ENCODE data around the gene GNG4.

The GNG4 gene

GRCh38 chr1:235527196-235527814, 122.3 kb downstream of the GNG4 start:
- Histone ChIP-seq H3K27me3 (ENCODE audit: insufficient read depth, low read length) (no peaks in the 10 kb centered on the region), H3K79me2 (ENCODE audit: control insufficient read depth, insufficient read depth, low read length, unreplicated experiment) (no peaks in the 10 kb centered on the region), H3K4me3 (ENCODE audit: low read depth, low read length) (no peak overlapping the region), H2AFZ (ENCODE audit: low read length, unreplicated experiment) (no peak overlapping the region), H3K27ac (ENCODE audit: low read depth, low read length) (no peak overlapping the region), H3K4me1 (ENCODE audit: control insufficient read depth, insufficient read depth, low read length, unreplicated experiment) (peaks cover 8% of the 10 kb centered on the region), H3K36me3 (ENCODE audit: insufficient read depth, low read length) (no peaks in the 10 kb centered on the region)

DNA sequence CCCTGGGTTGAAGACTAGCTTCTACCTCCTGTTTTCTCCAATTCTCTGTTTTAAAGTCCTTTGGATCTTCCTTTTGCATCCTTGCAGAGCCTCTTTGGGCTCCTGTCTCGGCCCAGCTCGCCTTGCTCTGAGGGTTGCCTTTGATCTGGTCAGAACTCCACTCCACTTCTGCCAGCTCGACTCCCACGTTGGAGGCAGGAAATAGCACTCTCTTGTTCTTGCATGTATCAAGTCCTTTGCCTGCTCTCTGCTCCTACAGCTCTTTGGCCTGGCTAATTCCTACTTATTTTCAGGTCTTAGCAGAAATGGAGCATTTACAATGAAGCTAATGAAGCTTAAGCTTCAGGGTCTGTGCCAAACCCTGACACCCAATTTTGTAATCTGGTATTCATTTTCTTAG, 124.3 kb downstream of the GNG4 start:
- no peak overlapping the region for H3K27ac ChIP-seq (ENCODE audit: low read depth, low read length)

GRCh38 chr1:235516862-235517446, 132.6 kb downstream of the GNG4 start:
- H2AFZ ChIP-seq (ENCODE audit: low read length, unreplicated experiment) = no peak overlapping the region
- H3K27ac ChIP-seq (ENCODE audit: low read depth, low read length) = no peak overlapping the region
- H3K4me3 ChIP-seq (ENCODE audit: low read depth, low read length) = no peak overlapping the region
- H3K79me2 ChIP-seq (ENCODE audit: control insufficient read depth, insufficient read depth, low read length, unreplicated experiment) = no peaks in the 10 kb centered on the region
- no peaks in the 10 kb centered on the region for H3K27me3 ChIP-seq (ENCODE audit: insufficient read depth, low read length)
- no peaks in the 10 kb centered on the region for H3K36me3 ChIP-seq (ENCODE audit: insufficient read depth, low read length)
- no peaks in the 10 kb centered on the region for H3K4me1 ChIP-seq (ENCODE audit: control insufficient read depth, insufficient read depth, low read length, unreplicated experiment)

More for the DNA sequence above, 124.3 kb downstream of the GNG4 start:
- H3K79me2 ChIP-seq (ENCODE audit: control insufficient read depth, insufficient read depth, low read length, unreplicated experiment) = no peaks in the 10 kb centered on the region
- no peaks in the 10 kb centered on the region for H3K4me1 ChIP-seq (ENCODE audit: control insufficient read depth, insufficient read depth, low read length, unreplicated experiment)
- no peaks in the 10 kb centered on the region for H3K27me3 ChIP-seq (ENCODE audit: insufficient read depth, low read length)
- H3K36me3 ChIP-seq (ENCODE audit: insufficient read depth, low read length) = no peaks in the 10 kb centered on the region
- no peak overlapping the region for H3K4me3 ChIP-seq (ENCODE audit: low read depth, low read length)
- no peak overlapping the region for H2AFZ ChIP-seq (ENCODE audit: low read length, unreplicated experiment)

GRCh38 chr1:235515844-235516512, 133.6 kb downstream of the GNG4 start:
- H2AFZ ChIP-seq (ENCODE audit: low read length, unreplicated experiment) = no peak overlapping the region
- no peaks in the 10 kb centered on the region for H3K79me2 ChIP-seq (ENCODE audit: control insufficient read depth, insufficient read depth, low read length, unreplicated experiment)
- H3K4me3 ChIP-seq (ENCODE audit: low read depth, low read length) = no peak overlapping the region
- no peak overlapping the region for H3K27ac ChIP-seq (ENCODE audit: low read depth, low read length)
- no peaks in the 10 kb centered on the region for H3K36me3 ChIP-seq (ENCODE audit: insufficient read depth, low read length)
- H3K27me3 ChIP-seq (ENCODE audit: insufficient read depth, low read length) = no peaks in the 10 kb centered on the region
- H3K4me1 ChIP-seq (ENCODE audit: control insufficient read depth, insufficient read depth, low read length, unreplicated experiment) = no peaks in the 10 kb centered on the region

DNA sequence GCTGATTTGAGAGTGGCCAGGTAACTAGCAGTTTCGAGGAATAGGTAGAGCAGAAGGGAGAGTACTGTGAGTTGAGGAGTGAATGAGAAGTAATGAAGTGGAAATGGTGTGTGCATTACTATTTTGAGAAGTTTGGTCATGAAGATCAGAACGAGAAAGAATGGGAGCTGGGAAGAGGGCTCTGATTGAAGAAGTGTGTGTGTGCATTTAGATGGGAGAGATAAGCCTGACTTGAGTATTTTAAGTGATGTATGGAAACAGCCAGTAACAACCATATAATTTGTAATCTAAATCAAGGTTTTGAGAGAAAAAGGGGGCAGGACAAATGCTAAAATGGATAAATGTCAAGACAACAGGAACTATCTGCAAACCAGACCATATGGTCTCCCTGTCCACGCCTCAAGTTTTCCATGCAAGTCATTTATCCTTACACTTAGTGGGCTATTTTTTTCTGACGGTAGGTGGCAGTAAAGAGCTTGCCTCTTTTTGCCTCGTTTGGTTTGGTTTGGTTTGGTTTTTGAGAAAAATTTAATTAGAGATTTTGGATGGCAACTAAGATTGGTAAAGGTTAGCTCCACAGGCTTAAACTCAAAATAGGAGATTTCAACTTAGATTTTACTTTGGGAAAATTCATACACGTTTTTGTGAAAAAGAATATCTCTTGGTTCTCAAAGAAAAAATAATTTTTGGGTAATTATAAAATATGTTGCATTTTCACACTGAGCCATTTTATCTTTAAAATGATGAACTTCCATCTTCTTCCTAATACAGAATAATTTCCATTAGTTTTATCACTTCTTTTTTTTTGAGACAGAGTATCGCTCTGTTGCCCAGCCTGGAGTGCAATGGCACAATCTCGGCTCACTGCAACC, 135.9 kb downstream of the GNG4 start:
- no peak overlapping the region for H3K4me3 ChIP-seq (ENCODE audit: low read depth, low read length)
- H2AFZ ChIP-seq (ENCODE audit: low read length, unreplicated experiment) = no peak overlapping the region
- no peaks in the 10 kb centered on the region for H3K4me1 ChIP-seq (ENCODE audit: control insufficient read depth, insufficient read depth, low read length, unreplicated experiment)
- no peaks in the 10 kb centered on the region for H3K27me3 ChIP-seq (ENCODE audit: insufficient read depth, low read length)
- no peaks in the 10 kb centered on the region for H3K36me3 ChIP-seq (ENCODE audit: insufficient read depth, low read length)
- H3K79me2 ChIP-seq (ENCODE audit: control insufficient read depth, insufficient read depth, low read length, unreplicated experiment) = no peaks in the 10 kb centered on the region
- H3K27ac ChIP-seq (ENCODE audit: low read depth, low read length) = no peak overlapping the region

- Histone ChIP-seq H3K36me3 (ENCODE audit: insufficient read depth, low read length) (no peaks in the 10 kb centered on the region), H3K4me3 (ENCODE audit: low read depth, low read length) (no peak overlapping the region), H3K79me2 (ENCODE audit: control insufficient read depth, insufficient read depth, low read length, unreplicated experiment) (peaks cover under 1% of the 10 kb centered on the region), H3K4me1 (ENCODE audit: control insufficient read depth, insufficient read depth, low read length, unreplicated experiment) (no peaks in the 10 kb centered on the region), H2AFZ (ENCODE audit: low read length, unreplicated experiment) (no peak overlapping the region), H3K27me3 (ENCODE audit: insufficient read depth, low read length) (no peaks in the 10 kb centered on the region), H3K27ac (ENCODE audit: low read depth, low read length) (no peak overlapping the region)
Measured at GRCh38 chr1:235511470-235512240, 137.9 kb downstream of the GNG4 start.

DNA sequence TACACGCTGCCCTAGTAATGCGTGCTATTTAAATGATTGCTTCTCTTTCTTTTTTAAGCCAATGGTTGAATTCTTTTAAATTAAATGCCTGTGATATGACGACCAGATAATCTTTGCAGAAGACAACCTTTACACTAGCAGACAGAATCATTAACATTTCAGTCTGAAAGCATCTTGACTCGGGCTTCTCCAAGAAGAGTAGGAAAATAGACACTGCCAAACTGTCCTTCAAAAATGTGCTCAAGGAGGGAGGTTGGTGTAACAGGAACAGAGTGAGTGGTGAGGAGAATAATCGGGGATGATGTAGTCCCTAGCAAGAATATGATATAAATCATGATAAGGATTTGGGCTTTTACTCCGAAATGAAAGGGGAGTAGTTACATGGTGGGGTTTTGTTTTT, 138.8 kb downstream of the GNG4 start:
- no peak overlapping the region for H2AFZ ChIP-seq (ENCODE audit: low read length, unreplicated experiment)
- no peaks in the 10 kb centered on the region for H3K27me3 ChIP-seq (ENCODE audit: insufficient read depth, low read length)
- no peaks in the 10 kb centered on the region for H3K36me3 ChIP-seq (ENCODE audit: insufficient read depth, low read length)
- no peak overlapping the region for H3K27ac ChIP-seq (ENCODE audit: low read depth, low read length)
- H3K79me2 ChIP-seq (ENCODE audit: control insufficient read depth, insufficient read depth, low read length, unreplicated experiment) = peaks cover 7% of the 10 kb centered on the region
- peaks cover 5% of the 10 kb centered on the region for H3K4me1 ChIP-seq (ENCODE audit: control insufficient read depth, insufficient read depth, low read length, unreplicated experiment)
- no peak overlapping the region for H3K4me3 ChIP-seq (ENCODE audit: low read depth, low read length)

DNA sequence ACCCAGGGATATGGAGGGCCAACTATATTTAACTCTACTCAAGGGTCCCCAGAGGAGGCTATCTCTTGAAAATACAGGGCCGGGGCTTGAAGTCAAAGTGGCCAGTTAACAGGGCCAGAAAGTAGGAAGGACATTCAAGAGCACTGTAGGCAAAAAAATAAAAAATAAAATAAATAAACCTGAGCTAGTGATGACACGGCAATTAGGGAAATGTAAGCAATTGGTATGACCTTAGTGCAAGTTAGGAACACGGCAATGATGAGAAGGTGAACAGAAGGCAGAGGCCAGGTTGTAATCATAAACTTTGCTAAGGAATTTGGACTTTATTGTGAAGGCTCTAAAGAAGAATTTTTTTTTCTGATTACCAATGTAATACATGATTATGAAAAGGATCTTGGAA, 142.0 kb downstream of the GNG4 start:
- no peak overlapping the region for H2AFZ ChIP-seq (ENCODE audit: low read length, unreplicated experiment)
- H3K4me3 ChIP-seq (ENCODE audit: low read depth, low read length) = no peak overlapping the region
- H3K79me2 ChIP-seq (ENCODE audit: control insufficient read depth, insufficient read depth, low read length, unreplicated experiment) = peaks cover 17% of the 10 kb centered on the region
- no peaks in the 10 kb centered on the region for H3K36me3 ChIP-seq (ENCODE audit: insufficient read depth, low read length)
- H3K4me1 ChIP-seq (ENCODE audit: control insufficient read depth, insufficient read depth, low read length, unreplicated experiment) = peaks cover 5% of the 10 kb centered on the region
- no peak overlapping the region for H3K27ac ChIP-seq (ENCODE audit: low read depth, low read length)
- H3K27me3 ChIP-seq (ENCODE audit: insufficient read depth, low read length) = no peaks in the 10 kb centered on the region

GRCh38 chr1:235504494-235505222, 144.9 kb downstream of the GNG4 start:
- H3K79me2 ChIP-seq (ENCODE audit: control insufficient read depth, insufficient read depth, low read length, unreplicated experiment) = peaks cover 46% of the 10 kb centered on the region
- peak overlapping the region; percentile 90 for H3K27ac ChIP-seq (ENCODE audit: low read depth, low read length)
- peaks cover 8% of the 10 kb centered on the region for H3K4me1 ChIP-seq (ENCODE audit: control insufficient read depth, insufficient read depth, low read length, unreplicated experiment)
- H3K4me3 ChIP-seq (ENCODE audit: low read depth, low read length) = peak overlapping the region; percentile 83
- H3K27me3 ChIP-seq (ENCODE audit: insufficient read depth, low read length) = no peaks in the 10 kb centered on the region
- H3K36me3 ChIP-seq (ENCODE audit: insufficient read depth, low read length) = no peaks in the 10 kb centered on the region
- peak overlapping the region; percentile 98 for H2AFZ ChIP-seq (ENCODE audit: low read length, unreplicated experiment)

All from ACC112 (cell line).